HEK293 (cell line): ENCODE measurements around the gene MPV17.

Experiments used
- CTCF ChIA-PET: fragments of 350-600 bp; formaldehyde crosslinking; extraction: SDS; loops from one replicate; lab custom pipeline; 2021; ENCODE audit warnings: antibody characterized with exemption; lab: Yijun Ruan, JAX
- POLR2A ChIA-PET: fragments of 300-600 bp; formaldehyde crosslinking; extraction: SDS; loops from one replicate; lab custom pipeline; 2020; ENCODE audit warnings: antibody characterized with exemption, inconsistent platforms; lab: Yijun Ruan, JAX
- H3K27ac ChIP-seq: fragments of 200-500 bp; sonication (Bioruptor generic); 2 replicates; pipeline ENCODE4 v1.5.1; 2014; ENCODE audit warnings: low read depth, low read length, control low read depth, inconsistent platforms; ENCODE audit errors: extremely low read depth
- H3K36me3 ChIP-seq, 2 experiments: fragments of 200-500 bp in 1 of 2; sonication (Bioruptor generic) in 1 of 2; 1 replicate in 1 of 2; 2 replicates in 1 of 2; pipeline ENCODE4 v1.5.1; 2014 to 2017; ENCODE audit warnings: inconsistent platforms in 2 of 2, low read length in 2 of 2; ENCODE audit not compliant: control insufficient read depth in 2 of 2, insufficient read depth in 1 of 2
- H3K4me1 ChIP-seq: fragments of 200-500 bp; sonication (Bioruptor generic); 2 replicates; pipeline ENCODE4 v1.5.1; 2014; ENCODE audit warnings: mild to moderate bottlenecking, low read length, inconsistent platforms; ENCODE audit not compliant: control insufficient read depth, insufficient read depth
- H3K4me3 ChIP-seq: 2 replicates; pipeline ENCODE4 v1.5.1; 2011; ENCODE audit warnings: low read depth, mild to moderate bottlenecking, control low read depth, low read length, moderate library complexity
- H3K9me3 ChIP-seq: fragments of 200-500 bp; sonication (Bioruptor generic); 2 replicates; pipeline ENCODE4 v1.5.1; 2014; ENCODE audit warnings: low read depth, low read length, inconsistent platforms; ENCODE audit not compliant: control insufficient read depth, insufficient read depth
- EGR2 ChIP-seq: fragments of 450-650 bp; formaldehyde crosslinking; IDR thresholded peaks from 2 replicates; pipeline ENCODE4 v1.5.1; 2016; ENCODE audit warnings: low read depth, missing biosample characterization, missing genetic modification characterization
- HOXC10 ChIP-seq: sonication (generic); formaldehyde crosslinking; IDR thresholded peaks from 2 replicates; pipeline ENCODE4 v1.8.1; 2023; ENCODE audit warnings: mild to moderate bottlenecking, missing genetic modification reagents
- KLF7 ChIP-seq: fragments of 450-650 bp; formaldehyde crosslinking; IDR thresholded peaks from 2 replicates; pipeline ENCODE4 v1.5.1; 2016; ENCODE audit warnings: missing biosample characterization, missing genetic modification characterization, borderline replicate concordance
- OVOL3 ChIP-seq: fragments of 450-650 bp; formaldehyde crosslinking; IDR thresholded peaks from 2 replicates; pipeline ENCODE4 v1.5.1; 2016; ENCODE audit warnings: missing biosample characterization, missing genetic modification characterization
- SETDB1 ChIP-seq: IDR thresholded peaks from one replicate; pipeline ENCODE4 v1.6.1; 2017; ENCODE audit warnings: mild to moderate bottlenecking, low read length, moderate library complexity, mixed read lengths; ENCODE audit not compliant: insufficient read length
- ZBTB8A ChIP-seq: fragments of 450-650 bp; formaldehyde crosslinking; IDR thresholded peaks from 2 replicates; pipeline ENCODE4 v1.5.1; 2016; ENCODE audit warnings: missing biosample characterization, missing genetic modification characterization
- ZEB2 ChIP-seq: fragments of 450-650 bp; formaldehyde crosslinking; IDR thresholded peaks from 2 replicates; pipeline ENCODE4 v1.5.1; 2016; ENCODE audit warnings: missing biosample characterization, missing genetic modification characterization
- ZFHX2 ChIP-seq: fragments of 450-650 bp; formaldehyde crosslinking; conservative IDR thresholded peaks from 2 replicates; pipeline ENCODE4 v1.5.1; 2016; ENCODE audit warnings: missing biosample characterization, missing genetic modification characterization
- ZNF140 ChIP-seq: fragments of 450-650 bp; formaldehyde crosslinking; IDR thresholded peaks from 2 replicates; pipeline ENCODE4 v1.5.1; 2016; ENCODE audit warnings: missing biosample characterization, missing genetic modification characterization
- ZNF266 ChIP-seq: fragments of 450-650 bp; formaldehyde crosslinking; IDR thresholded peaks from 2 replicates; pipeline ENCODE4 v1.5.1; 2016; ENCODE audit warnings: missing biosample characterization, missing genetic modification characterization, low read depth
- ZNF391 ChIP-seq: fragments of 450-650 bp; formaldehyde crosslinking; IDR thresholded peaks from 2 replicates; pipeline ENCODE4 v1.5.1; 2016; ENCODE audit warnings: low read depth, missing biosample characterization, missing genetic modification characterization, borderline replicate concordance
- ZNF48 ChIP-seq: fragments of 450-650 bp; formaldehyde crosslinking; IDR thresholded peaks from 2 replicates; pipeline ENCODE4 v1.5.1; 2016; ENCODE audit warnings: missing biosample characterization, missing genetic modification characterization
- ZNF561 ChIP-seq: fragments of 450-650 bp; IDR thresholded peaks from 2 replicates; pipeline ENCODE4 v1.5.1; 2018; ENCODE audit warnings: missing biosample characterization, missing genetic modification characterization, borderline replicate concordance
- ZNF621 ChIP-seq: fragments of 450-650 bp; formaldehyde crosslinking; IDR thresholded peaks from 2 replicates; pipeline ENCODE4 v1.5.1; 2017; ENCODE audit warnings: missing biosample characterization, missing genetic modification characterization
- ZNF707 ChIP-seq: fragments of 450-650 bp; formaldehyde crosslinking; IDR thresholded peaks from 2 replicates; pipeline ENCODE4 v1.5.1; 2016; ENCODE audit warnings: missing biosample characterization, missing genetic modification characterization
- ZNF768 ChIP-seq: fragments of 450-650 bp; formaldehyde crosslinking; IDR thresholded peaks from 2 replicates; pipeline ENCODE4 v1.5.1; 2018; ENCODE audit warnings: missing biosample characterization, mild to moderate bottlenecking, missing genetic modification characterization
- ZNF776 ChIP-seq: fragments of 450-650 bp; formaldehyde crosslinking; IDR thresholded peaks from 2 replicates; pipeline ENCODE4 v1.5.0; 2017; ENCODE audit warnings: missing biosample characterization, missing genetic modification characterization, borderline replicate concordance
- ZNF785 ChIP-seq: fragments of 450-650 bp; formaldehyde crosslinking; IDR thresholded peaks from 2 replicates; pipeline ENCODE4 v1.5.1; 2016; ENCODE audit warnings: missing biosample characterization, missing genetic modification characterization
- TF ChIP-seq, protein P1 (sequence below): fragments of 450-650 bp; formaldehyde crosslinking; conservative IDR thresholded peaks from 2 replicates; pipeline ENCODE4 v1.5.1; 2016; ENCODE audit warnings: low read depth, missing biosample characterization, missing genetic modification characterization
- TF ChIP-seq, protein P2 (sequence below): fragments of 450-650 bp; formaldehyde crosslinking; IDR thresholded peaks from 2 replicates; pipeline ENCODE4 v1.5.1; 2016; ENCODE audit warnings: missing biosample characterization, missing genetic modification characterization
- TF ChIP-seq, protein P3 (sequence below): fragments of 450-650 bp; formaldehyde crosslinking; IDR thresholded peaks from 2 replicates; pipeline ENCODE4 v1.5.1; 2017; ENCODE audit warnings: missing biosample characterization, missing genetic modification characterization
- TF ChIP-seq, protein P4 (sequence below): fragments of 450-650 bp; formaldehyde crosslinking; IDR thresholded peaks from 2 replicates; pipeline ENCODE4 v1.5.1; 2017; ENCODE audit warnings: missing biosample characterization, mild to moderate bottlenecking, missing genetic modification characterization, moderate library complexity
- TF ChIP-seq, protein P5 (sequence below): fragments of 450-650 bp; formaldehyde crosslinking; optimal IDR thresholded peaks from 2 replicates; pipeline ENCODE3; 2016; ENCODE audit warnings: missing biosample characterization, mild to moderate bottlenecking, missing genetic modification characterization

MPV17 gene

DNA sequence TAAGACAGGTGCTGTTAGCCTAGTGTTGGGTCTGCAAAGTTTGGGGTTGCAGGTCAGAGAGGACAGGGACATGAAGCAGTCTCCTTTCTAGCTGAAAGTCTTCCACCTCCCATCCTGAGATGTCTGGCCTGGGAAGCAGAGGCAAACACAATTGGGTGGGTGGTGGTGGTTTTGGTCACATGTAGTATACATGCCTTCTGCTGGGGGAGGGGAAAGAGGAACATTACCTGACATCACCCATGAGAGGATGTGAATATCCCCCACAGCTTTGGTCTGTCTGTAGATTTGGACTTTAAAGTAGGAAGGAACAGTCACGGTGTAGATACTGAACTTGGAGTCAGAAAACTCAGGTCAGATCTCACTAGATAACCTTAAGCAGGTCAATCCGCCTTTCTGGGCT is 52.2 kb downstream of the MPV17 start:
- ChIA-PET CTCF (interaction anchor here (0.5 to 5.1 kb wide), 8 partner anchors 10 to 254 kb away, joined by 3 to 41 read pairs (median 4); partner anchors contain the start of genes KHK and TRIM54), POLR2A (interaction anchor here (0.6 to 0.8 kb wide), 2 partner anchors 11 to 91 kb away, joined by 3 to 6 read pairs; no protein-coding TSS in a partner anchor)

DNA sequence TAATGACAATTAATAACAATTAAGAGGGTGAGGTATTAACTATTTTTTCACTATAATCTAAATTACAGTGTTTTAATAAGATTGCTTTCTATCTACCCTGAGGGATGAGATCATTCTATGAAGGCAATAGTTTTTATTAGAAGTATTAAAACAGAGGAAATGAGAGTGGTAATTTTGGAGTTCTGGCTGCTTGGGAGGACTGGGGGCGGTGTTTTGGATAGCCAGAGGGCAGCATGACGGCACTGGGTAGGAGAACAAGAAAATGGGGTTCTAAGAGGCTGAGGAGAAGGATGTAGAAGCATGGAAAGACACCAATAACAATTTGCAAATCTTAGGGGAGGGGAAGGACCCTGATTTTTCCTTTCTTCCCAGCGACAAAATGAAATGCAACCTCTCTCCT is 52.8 kb downstream of the MPV17 start:
- ChIA-PET CTCF (interaction anchor here (0.7 to 5.1 kb wide), 4 partner anchors 10 to 183 kb away, joined by 4 to 41 read pairs (median 5); partner anchors contain the start of genes KHK and TRIM54), POLR2A (interaction anchor here (0.6 to 0.8 kb wide), 2 partner anchors 10 to 92 kb away, joined by 3 to 6 read pairs; no protein-coding TSS in a partner anchor)
- no peak for TF ChIP-seq SETDB1
- TF ChIP-seq HOXC10 (CRISPR knock-in tag): no peak
- TF ChIP-seq ZNF48 (tag by site-specific recombination): no peak
- TF ChIP-seq, protein P1, sequence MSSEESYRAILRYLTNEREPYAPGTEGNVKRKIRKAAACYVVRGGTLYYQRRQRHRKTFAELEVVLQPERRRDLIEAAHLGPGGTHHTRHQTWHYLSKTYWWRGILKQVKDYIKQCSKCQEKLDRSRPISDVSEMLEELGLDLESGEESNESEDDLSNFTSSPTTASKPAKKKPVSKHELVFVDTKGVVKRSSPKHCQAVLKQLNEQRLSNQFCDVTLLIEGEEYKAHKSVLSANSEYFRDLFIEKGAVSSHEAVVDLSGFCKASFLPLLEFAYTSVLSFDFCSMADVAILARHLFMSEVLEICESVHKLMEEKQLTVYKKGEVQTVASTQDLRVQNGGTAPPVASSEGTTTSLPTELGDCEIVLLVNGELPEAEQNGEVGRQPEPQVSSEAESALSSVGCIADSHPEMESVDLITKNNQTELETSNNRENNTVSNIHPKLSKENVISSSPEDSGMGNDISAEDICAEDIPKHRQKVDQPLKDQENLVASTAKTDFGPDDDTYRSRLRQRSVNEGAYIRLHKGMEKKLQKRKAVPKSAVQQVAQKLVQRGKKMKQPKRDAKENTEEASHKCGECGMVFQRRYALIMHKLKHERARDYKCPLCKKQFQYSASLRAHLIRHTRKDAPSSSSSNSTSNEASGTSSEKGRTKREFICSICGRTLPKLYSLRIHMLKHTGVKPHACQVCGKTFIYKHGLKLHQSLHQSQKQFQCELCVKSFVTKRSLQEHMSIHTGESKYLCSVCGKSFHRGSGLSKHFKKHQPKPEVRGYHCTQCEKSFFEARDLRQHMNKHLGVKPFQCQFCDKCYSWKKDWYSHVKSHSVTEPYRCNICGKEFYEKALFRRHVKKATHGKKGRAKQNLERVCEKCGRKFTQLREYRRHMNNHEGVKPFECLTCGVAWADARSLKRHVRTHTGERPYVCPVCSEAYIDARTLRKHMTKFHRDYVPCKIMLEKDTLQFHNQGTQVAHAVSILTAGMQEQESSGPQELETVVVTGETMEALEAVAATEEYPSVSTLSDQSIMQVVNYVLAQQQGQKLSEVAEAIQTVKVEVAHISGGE (tag by site-specific recombination): no peak
- TF ChIP-seq ZBTB8A (tag by site-specific recombination): no peak
- TF ChIP-seq ZEB2 (tag by site-specific recombination): no peak
- TF ChIP-seq, protein P2, sequence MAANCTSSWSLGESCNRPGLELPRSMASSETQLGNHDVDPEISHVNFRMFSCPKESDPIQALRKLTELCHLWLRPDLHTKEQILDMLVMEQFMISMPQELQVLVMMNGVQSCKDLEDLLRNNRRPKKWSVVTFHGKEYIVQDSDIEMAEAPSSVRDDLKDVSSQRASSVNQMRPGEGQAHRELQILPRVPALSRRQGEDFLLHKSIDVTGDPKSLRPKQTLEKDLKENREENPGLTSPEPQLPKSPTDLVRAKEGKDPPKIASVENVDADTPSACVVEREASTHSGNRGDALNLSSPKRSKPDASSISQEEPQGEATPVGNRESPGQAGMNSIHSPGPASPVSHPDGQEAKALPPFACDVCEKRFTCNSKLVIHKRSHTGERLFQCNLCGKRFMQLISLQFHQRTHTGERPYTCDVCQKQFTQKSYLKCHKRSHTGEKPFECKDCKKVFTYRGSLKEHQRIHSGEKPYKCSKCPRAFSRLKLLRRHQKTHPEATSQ (tag by site-specific recombination): no peak
- TF ChIP-seq ZNF621 (tag by site-specific recombination): no peak
- TF ChIP-seq OVOL3: no peak
- TF ChIP-seq ZNF266 (tag by site-specific recombination): no peak
- no peak for TF ChIP-seq ZNF140
- no peak for TF ChIP-seq ZNF785 (tag by site-specific recombination)
- TF ChIP-seq, protein P3, sequence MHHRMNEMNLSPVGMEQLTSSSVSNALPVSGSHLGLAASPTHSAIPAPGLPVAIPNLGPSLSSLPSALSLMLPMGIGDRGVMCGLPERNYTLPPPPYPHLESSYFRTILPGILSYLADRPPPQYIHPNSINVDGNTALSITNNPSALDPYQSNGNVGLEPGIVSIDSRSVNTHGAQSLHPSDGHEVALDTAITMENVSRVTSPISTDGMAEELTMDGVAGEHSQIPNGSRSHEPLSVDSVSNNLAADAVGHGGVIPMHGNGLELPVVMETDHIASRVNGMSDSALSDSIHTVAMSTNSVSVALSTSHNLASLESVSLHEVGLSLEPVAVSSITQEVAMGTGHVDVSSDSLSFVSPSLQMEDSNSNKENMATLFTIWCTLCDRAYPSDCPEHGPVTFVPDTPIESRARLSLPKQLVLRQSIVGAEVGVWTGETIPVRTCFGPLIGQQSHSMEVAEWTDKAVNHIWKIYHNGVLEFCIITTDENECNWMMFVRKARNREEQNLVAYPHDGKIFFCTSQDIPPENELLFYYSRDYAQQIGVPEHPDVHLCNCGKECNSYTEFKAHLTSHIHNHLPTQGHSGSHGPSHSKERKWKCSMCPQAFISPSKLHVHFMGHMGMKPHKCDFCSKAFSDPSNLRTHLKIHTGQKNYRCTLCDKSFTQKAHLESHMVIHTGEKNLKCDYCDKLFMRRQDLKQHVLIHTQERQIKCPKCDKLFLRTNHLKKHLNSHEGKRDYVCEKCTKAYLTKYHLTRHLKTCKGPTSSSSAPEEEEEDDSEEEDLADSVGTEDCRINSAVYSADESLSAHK (tag by site-specific recombination): no peak
- TF ChIP-seq, protein P4, sequence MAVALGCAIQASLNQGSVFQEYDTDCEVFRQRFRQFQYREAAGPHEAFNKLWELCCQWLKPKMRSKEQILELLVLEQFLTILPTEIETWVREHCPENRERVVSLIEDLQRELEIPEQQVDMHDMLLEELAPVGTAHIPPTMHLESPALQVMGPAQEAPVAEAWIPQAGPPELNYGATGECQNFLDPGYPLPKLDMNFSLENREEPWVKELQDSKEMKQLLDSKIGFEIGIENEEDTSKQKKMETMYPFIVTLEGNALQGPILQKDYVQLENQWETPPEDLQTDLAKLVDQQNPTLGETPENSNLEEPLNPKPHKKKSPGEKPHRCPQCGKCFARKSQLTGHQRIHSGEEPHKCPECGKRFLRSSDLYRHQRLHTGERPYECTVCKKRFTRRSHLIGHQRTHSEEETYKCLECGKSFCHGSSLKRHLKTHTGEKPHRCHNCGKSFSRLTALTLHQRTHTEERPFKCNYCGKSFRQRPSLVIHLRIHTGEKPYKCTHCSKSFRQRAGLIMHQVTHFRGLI (tag by site-specific recombination): no peak
- TF ChIP-seq ZNF768: no peak
- no peak for TF ChIP-seq ZNF561 (tag by site-specific recombination)
- TF ChIP-seq KLF7 (tag by site-specific recombination): no peak
- TF ChIP-seq, protein P5, sequence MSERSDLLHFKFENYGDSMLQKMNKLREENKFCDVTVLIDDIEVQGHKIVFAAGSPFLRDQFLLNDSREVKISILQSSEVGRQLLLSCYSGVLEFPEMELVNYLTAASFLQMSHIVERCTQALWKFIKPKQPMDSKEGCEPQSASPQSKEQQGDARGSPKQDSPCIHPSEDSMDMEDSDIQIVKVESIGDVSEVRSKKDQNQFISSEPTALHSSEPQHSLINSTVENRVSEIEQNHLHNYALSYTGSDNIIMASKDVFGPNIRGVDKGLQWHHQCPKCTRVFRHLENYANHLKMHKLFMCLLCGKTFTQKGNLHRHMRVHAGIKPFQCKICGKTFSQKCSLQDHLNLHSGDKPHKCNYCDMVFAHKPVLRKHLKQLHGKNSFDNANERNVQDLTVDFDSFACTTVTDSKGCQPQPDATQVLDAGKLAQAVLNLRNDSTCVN: no peak
- TF ChIP-seq ZNF776 (tag by site-specific recombination): no peak
- TF ChIP-seq ZNF707 (tag by site-specific recombination): no peak

More for the DNA sequence above, 52.2 kb downstream of the MPV17 start:
- TF ChIP-seq EGR2 (peak; percentile 71), ZNF391 (tag by site-specific recombination) (no peak), ZFHX2 (tag by site-specific recombination) (peak; percentile 71)
- Histone ChIP-seq H3K4me3 (no peak overlapping the region), H3K9me3 (no peaks in the 10 kb centered on the region), H3K36me3 (no peaks in the 10 kb centered on the region), H3K27ac (no peak overlapping the region), H3K4me1 (no peaks in the 10 kb centered on the region)

More for the DNA sequence above, 52.8 kb downstream of the MPV17 start:
- no peaks in the 10 kb centered on the region for H3K36me3 ChIP-seq
- H3K27ac ChIP-seq: no peak overlapping the region
- H3K4me3 ChIP-seq: no peak overlapping the region
- H3K9me3 ChIP-seq: no peaks in the 10 kb centered on the region
- H3K4me1 ChIP-seq: no peaks in the 10 kb centered on the region
